H1 (cell line): ENCODE results near the gene MPV17L2. TPM values are rescaled to one million over a fixed set of nuclear protein-coding genes. Genes with fewer than 3 reads are reported as not detected.

Source experiments
- CHD2 ChIP-seq: IDR thresholded peaks from 2 replicates; pipeline ENCODE4 v1.6.1; 2012; ENCODE audit warnings: low read length, improper control_type of control experiment
- POLR2A ChIP-seq, 2 experiments: IDR thresholded peaks; 1 replicate in 1 of 2; 2 replicates in 1 of 2; pipeline ENCODE4 v1.6.1; 2011; ENCODE audit warnings: low read depth in 2 of 2, low read length in 2 of 2, mild to moderate bottlenecking in 2 of 2; ENCODE audit errors: control extremely low read depth in 1 of 2
- RXRA ChIP-seq: IDR thresholded peaks from 2 replicates; pipeline ENCODE4 v1.6.1; 2011; ENCODE audit warnings: low read depth, mild to moderate bottlenecking, low read length, moderate library complexity; ENCODE audit not compliant: insufficient read depth
- TAF7 ChIP-seq: optimal IDR thresholded peaks from 2 replicates; pipeline ENCODE3; 2011; ENCODE audit warnings: low read depth, mild to moderate bottlenecking, inconsistent platforms, low read length, moderate library complexity, borderline replicate concordance
- polyA plus RNA-seq, 7 experiments: library from polyadenylated mRNA; depleted of rRNA in 3 of 7; stranded (reverse) in 5 of 7; unstranded in 2 of 7; fragments of >200 nt in 5 of 7; fragments of 200-250 nt in 2 of 7; gene quantifications; 1 replicate in 5 of 7; 2 replicates in 1 of 7; 4 replicates in 1 of 7; pipeline versions ENCODE4 v1.2.1 to v1.2.3, GENCODE V29; 2011 to 2013; ENCODE audit warnings: missing spikeins in 2 of 7, mixed read lengths in 2 of 7
- total RNA-seq: library from RNA; stranded (reverse); fragmentation: NEBNext Ultra II Directional; extraction: Animal tissue kit (Norgen Biotek cat#: 25700); gene quantifications from 2 replicates; pipeline ENCODE4 v1.2.1, GENCODE V29; 2021
- TF ChIP-seq, protein P1 (sequence below): fragments of 300-600 bp; sonication (generic); IDR thresholded peaks from 2 replicates; pipeline ENCODE4 v1.7.1; 2012; ENCODE audit warnings: low read length, moderate library complexity, mild to moderate bottlenecking, inconsistent platforms; ENCODE audit not compliant: insufficient replicate concordance
- TF ChIP-seq, protein P2 (sequence below): IDR thresholded peaks from 2 replicates; pipeline ENCODE4 v1.6.1; 2011; ENCODE audit warnings: low read length, improper control_type of control experiment

The MPV17L2 gene
- total and polyA plus RNA-seq, 2 of the 8 experiments (the other 6 are each of a cell fraction or from before 2014, with no cell fraction given): 24.2 to 82.6 TPM

DNA sequence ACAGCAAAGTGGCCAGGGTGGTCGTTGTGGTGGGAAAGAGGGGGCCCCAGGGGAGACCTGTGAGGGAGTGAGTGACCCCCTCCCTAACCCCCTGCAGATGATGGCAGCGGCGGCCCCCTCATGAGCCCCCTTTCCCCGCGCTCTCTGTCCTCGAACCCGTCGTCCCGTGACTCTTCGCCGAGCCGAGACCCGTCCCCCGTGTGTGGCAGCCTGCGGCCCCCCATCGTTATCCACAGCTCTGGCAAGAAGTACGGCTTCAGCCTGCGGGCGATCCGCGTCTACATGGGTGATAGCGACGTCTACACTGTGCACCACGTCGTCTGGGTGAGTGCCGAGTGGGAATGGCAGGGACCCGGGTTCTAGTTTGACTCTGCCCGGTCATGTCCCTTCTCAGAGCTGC is 48.1 kb upstream of the MPV17L2 start (continued):
- TF ChIP-seq, protein P1, sequence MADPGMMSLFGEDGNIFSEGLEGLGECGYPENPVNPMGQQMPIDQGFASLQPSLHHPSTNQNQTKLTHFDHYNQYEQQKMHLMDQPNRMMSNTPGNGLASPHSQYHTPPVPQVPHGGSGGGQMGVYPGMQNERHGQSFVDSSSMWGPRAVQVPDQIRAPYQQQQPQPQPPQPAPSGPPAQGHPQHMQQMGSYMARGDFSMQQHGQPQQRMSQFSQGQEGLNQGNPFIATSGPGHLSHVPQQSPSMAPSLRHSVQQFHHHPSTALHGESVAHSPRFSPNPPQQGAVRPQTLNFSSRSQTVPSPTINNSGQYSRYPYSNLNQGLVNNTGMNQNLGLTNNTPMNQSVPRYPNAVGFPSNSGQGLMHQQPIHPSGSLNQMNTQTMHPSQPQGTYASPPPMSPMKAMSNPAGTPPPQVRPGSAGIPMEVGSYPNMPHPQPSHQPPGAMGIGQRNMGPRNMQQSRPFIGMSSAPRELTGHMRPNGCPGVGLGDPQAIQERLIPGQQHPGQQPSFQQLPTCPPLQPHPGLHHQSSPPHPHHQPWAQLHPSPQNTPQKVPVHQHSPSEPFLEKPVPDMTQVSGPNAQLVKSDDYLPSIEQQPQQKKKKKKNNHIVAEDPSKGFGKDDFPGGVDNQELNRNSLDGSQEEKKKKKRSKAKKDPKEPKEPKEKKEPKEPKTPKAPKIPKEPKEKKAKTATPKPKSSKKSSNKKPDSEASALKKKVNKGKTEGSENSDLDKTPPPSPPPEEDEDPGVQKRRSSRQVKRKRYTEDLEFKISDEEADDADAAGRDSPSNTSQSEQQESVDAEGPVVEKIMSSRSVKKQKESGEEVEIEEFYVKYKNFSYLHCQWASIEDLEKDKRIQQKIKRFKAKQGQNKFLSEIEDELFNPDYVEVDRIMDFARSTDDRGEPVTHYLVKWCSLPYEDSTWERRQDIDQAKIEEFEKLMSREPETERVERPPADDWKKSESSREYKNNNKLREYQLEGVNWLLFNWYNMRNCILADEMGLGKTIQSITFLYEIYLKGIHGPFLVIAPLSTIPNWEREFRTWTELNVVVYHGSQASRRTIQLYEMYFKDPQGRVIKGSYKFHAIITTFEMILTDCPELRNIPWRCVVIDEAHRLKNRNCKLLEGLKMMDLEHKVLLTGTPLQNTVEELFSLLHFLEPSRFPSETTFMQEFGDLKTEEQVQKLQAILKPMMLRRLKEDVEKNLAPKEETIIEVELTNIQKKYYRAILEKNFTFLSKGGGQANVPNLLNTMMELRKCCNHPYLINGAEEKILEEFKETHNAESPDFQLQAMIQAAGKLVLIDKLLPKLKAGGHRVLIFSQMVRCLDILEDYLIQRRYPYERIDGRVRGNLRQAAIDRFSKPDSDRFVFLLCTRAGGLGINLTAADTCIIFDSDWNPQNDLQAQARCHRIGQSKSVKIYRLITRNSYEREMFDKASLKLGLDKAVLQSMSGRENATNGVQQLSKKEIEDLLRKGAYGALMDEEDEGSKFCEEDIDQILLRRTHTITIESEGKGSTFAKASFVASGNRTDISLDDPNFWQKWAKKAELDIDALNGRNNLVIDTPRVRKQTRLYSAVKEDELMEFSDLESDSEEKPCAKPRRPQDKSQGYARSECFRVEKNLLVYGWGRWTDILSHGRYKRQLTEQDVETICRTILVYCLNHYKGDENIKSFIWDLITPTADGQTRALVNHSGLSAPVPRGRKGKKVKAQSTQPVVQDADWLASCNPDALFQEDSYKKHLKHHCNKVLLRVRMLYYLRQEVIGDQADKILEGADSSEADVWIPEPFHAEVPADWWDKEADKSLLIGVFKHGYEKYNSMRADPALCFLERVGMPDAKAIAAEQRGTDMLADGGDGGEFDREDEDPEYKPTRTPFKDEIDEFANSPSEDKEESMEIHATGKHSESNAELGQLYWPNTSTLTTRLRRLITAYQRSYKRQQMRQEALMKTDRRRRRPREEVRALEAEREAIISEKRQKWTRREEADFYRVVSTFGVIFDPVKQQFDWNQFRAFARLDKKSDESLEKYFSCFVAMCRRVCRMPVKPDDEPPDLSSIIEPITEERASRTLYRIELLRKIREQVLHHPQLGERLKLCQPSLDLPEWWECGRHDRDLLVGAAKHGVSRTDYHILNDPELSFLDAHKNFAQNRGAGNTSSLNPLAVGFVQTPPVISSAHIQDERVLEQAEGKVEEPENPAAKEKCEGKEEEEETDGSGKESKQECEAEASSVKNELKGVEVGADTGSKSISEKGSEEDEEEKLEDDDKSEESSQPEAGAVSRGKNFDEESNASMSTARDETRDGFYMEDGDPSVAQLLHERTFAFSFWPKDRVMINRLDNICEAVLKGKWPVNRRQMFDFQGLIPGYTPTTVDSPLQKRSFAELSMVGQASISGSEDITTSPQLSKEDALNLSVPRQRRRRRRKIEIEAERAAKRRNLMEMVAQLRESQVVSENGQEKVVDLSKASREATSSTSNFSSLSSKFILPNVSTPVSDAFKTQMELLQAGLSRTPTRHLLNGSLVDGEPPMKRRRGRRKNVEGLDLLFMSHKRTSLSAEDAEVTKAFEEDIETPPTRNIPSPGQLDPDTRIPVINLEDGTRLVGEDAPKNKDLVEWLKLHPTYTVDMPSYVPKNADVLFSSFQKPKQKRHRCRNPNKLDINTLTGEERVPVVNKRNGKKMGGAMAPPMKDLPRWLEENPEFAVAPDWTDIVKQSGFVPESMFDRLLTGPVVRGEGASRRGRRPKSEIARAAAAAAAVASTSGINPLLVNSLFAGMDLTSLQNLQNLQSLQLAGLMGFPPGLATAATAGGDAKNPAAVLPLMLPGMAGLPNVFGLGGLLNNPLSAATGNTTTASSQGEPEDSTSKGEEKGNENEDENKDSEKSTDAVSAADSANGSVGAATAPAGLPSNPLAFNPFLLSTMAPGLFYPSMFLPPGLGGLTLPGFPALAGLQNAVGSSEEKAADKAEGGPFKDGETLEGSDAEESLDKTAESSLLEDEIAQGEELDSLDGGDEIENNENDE: no peak
- TF ChIP-seq, protein P2, sequence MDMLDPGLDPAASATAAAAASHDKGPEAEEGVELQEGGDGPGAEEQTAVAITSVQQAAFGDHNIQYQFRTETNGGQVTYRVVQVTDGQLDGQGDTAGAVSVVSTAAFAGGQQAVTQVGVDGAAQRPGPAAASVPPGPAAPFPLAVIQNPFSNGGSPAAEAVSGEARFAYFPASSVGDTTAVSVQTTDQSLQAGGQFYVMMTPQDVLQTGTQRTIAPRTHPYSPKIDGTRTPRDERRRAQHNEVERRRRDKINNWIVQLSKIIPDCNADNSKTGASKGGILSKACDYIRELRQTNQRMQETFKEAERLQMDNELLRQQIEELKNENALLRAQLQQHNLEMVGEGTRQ: no peak
- TF ChIP-seq POLR2A (IDR thresholded peaks at IDR 0.05; ENCODE audit: control extremely low read depth in 1 of 2, low read depth in 2 of 2, low read length in 2 of 2) (no peak), CHD2 (no peak), RXRA (no peak), TAF7 (no peak)
